Fibroblast of skin of scalp (primary cell): ENCODE measurements around the gene TAS2R1.
"Not testable (repeated sequence)": the region's sequence is repeated elsewhere in the genome, so short reads cannot be mapped to it uniquely, and the experiment has no call there.

Source experiments
- DNase-seq: peaks from one replicate; pipeline ENCODE4 v3.0.0-alpha.2; 2013

Gene TAS2R1

DNA sequence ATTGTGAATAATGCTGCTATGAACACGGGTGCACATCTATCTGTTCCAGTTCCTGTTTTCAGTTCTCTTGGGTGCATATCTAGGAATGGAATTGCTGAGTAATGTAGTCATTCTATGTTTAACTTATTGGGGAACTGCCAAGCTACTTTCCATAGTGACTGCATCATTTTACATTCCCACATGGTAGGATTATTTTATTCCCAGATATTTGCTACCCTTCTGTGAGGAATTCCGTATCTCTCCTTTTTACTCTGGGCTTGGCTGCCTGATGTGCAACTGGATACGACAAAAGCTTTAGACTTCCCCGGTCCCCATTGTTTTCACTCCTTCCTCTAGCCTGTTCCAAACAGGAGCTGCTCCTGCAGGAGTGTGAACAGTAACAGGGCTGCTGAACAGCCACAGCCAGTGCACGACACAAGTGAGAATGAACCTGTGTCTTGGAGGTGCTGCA, 7.2 kb downstream of the TAS2R1 start:
- DNase-seq = peak; percentile 93

DNA sequence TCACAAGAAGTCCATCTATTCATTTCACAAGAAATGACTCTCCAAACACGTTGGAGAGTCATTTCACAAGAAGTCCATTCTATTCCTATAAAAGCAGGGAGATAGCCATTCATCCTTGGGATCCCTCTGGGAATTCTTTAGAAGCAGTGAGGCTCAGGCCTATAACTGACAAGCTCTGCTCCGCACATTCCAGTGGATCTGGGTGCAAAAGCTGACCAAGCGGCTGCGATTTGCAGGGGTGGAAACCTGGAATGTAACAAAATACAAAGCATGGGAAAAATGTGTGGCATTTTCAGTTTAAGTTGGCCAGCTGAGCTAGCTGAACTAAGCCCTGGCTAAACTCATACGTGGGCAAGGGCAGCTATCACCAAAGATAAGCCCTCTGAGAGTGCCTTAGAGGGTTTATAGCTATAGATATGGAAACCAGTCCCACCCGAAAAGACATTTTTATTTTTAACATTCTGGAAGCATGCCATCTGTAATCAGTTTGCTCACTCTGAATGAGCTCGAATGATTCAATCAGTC, 8.7 kb downstream of the TAS2R1 start:
- DNase-seq = peak; percentile 88

DNA sequence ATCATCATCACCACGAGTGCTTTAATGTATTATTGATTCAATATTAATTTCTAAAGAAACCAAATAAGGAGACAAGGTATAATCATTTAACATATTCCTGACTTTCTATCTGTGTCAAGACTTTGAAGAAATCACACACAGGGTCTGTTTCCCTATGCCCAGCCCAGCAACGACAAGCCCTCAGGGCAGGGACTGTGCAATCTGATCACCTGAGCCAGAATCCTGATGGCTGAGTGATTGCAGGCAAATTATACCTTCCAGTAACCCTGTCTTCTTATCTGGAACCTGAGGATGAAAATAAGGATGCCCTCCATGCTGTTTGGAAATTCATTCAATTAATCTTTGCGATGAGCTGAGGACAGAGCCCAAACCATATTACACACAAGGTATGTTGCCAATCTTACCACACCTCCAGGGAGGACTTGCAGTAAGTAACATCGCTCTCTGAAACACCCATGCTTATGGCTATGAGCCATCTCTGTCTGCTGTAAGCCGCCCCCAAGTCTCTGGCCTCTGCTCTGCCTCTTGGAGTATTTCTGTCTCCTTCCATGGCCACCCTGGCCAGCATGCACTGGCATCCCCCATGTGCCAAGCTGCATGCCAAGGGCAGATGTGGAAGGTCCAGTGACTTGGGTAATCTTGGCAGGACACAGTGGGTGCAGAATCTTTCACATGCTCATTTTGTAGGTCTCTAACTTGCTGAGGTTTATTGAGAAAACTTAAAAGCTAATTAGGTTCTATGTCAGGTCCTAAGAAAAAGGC, 10.6 kb downstream of the TAS2R1 start:
- DNase-seq = no peak

DNA sequence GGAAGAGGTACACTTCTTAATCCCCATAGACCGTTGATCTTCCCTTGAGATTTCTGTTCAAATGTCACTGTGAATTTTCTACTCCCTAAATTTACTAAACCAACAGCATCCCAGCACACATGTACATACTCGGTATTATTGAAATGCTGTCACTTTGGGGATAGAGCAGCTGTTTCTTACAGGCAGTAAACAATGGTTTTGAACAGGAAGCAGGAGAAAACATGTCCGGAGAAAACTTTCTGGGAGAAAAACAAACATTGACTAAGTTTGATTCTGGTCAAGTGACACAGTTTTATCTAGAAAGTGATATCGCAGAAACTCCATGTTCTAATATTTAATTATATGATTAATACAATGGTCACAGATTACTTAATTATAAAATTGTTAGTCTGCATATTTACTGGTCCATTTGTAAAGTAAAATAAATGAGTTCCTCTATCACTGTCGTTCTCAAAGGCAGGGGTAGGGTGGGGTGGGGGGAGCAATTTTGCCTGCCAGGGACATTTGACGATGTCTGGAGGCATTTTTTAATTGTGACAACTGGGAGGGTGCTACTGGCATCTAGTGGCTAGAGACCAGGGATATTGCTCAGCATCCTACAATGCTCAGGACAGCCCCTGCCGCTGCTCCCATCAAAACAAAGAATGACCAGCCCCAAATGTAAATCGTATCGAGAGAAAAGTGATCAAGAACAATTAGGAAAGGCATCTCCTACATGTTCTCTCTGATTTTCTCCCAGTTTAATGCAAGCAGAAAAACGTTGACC, 12.2 kb downstream of the TAS2R1 start:
- no peak for DNase-seq

DNA sequence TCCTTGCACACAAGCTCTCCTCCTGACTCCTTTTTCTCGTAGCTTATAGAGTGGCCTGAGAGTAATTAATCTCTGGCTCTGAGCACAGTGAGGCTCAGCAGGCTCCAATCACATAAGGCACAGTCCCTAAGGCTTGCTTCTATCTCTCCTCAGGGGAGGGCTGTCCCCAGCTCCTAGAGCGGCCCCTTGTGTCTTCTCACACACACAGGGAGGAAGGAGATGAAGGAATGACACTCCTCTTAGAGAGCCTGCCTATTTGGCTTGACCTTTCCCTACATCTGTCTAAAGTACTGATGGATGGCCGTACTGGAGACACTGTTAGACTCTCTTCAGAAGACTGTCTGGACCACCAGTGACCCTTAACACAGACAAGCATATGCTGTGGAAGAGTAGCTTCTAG, 12.9 kb downstream of the TAS2R1 start:
- DNase-seq = peak; percentile 53

DNA sequence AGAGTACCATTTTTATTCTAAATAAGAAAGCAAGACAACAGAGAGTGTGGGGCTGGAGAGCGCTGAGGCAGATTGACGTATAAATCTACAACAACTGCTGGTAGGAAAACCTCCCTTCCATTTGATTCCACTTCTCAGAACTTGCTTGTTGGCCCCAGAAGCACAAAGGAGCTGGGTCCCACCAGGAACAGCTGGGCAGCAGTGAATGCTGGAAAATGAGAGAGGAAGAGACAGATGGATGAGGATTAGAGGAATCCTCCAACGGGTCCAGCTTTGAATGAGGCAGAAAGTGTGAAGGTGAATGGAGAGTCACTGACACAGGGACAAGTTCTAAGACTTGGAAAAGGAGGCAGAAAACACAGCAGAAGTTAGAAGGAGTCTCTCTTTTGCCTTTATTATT, 14.8 kb downstream of the TAS2R1 start:
- no peak for DNase-seq

DNA sequence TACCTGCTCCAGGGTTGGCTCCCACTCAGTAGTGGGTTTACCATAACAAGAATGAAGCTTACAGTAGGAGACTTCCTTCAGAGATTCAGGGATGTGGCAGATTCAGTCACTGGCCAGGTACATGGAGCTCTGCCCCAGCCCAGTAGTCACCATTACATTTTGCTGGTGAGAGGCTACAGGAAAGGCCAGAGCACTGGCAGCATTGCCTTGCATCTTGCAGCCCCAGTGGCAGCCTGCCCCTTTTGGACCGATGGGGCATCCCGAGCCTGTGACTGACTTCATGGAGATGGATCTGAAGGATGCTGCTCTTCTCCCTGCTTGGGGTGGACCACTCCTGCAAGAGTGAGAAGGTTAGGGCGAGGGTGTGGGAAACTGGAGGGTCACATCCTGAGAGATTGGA, 16.8 kb downstream of the TAS2R1 start:
- no peak for DNase-seq

DNA sequence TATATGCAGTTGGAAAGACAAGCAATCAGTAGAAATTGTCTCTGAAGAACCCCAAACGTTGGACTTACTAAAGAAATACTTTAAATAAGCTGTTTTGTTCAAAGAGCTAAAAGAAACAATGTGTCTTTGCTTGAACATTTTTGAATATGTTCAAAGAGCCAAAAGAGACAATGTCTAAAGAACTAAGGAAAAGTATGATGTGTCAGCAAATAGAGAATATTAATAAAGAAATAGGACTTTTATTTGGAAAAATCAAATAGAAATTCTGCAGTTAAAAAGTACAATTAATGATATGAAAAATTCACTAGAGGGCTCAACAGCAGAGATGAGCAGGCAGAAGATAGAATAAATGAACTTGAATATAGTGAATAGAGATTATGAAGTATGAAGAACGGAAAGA, 19.2 kb downstream of the TAS2R1 start:
- no peak for DNase-seq

DNA sequence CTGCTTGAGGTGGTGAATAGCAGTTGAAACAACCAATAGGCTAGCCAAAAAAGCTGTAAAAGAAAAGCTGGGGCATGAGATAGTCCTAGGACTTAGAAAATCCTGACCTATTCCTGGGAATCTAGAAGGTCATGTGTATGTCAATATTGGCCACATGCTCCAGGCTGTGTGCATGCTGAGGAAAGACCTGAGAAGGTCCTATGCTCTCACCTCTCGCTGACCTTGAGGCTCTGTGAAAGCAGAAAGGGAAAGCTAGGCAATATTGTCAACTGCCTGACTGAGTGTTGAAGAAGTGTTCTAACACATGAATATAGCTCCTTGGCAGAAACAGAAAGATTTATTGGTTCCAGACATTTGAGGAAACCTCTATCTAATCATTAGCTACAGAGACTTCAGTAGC, 19.8 kb downstream of the TAS2R1 start:
- DNase-seq = no peak

DNA sequence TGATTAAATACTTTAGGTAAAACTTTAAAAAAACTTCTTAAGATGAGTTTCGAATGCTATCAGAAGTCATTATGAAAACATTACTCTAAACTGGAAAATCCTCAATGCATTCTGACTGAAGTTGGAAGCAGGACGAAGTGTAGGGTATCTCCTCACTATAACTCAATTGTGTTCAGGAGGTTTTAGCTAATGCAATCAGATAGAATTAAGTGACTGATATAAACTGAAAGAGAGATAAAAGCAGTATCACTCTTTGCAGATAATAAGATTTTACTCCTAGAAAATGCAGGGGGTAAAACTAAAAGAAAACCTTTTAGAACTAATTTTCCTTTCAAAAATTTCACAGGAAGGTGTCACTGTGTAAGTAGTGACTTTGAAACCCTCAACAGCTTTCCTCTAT, 22.1 kb downstream of the TAS2R1 start:
- DNase-seq = no peak

DNA sequence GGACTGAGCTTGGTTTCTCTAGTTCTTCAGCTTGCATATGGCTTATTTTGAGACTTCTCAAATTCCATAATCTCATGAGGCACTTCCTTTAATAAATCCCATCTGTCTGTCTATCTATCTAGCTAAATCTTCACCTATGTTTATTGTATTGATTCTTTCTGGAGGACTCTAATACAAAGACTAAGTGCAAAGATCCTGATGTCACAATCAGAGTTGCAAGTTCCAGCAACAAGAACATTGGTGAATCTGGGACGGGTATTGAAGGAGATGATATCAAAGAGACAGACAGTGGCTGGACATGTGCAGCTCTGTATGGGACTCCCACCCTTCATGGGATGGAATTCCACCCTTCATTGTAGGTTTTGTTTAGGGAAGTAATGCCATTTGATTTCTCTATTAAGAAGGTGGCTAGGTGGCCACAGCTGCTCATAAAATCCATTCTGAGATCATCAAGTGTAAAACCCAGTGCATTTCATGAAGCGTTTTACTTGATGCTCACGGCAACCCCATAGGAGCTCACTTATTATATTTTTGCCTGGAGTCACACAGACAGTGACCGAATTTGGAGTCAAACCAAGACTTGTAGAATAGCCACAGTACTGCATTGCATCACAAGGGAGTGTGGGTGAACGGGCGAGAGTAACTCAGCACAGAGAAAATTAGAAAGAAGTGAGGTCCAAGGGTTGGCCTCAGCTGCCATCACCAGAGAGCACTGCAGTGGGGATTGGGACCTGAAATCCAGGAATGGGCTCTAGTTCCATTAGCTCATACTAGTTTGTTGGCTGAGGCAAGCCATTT, 24.9 kb downstream of the TAS2R1 start:
- DNase-seq = no peak

DNA sequence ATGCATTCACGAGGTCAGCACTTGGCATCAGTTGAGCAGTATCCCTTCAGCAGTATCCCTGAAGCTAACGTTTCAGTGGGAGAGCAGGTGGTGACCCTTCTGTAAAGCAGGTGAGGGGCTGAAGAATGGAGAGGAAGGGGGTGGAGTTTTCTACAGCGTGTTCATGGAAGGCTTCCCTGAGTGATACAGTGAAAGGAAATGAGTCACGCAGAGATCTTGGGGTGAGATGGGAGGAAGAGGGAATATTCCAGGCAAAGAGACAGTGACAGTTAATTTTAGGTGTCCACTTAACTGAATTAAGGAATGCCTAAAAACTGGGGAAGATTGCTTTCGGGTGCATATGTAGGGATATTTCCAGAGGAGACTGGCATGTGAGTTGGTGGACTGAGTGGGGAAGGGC, 25.7 kb downstream of the TAS2R1 start:
- no peak for DNase-seq

DNA sequence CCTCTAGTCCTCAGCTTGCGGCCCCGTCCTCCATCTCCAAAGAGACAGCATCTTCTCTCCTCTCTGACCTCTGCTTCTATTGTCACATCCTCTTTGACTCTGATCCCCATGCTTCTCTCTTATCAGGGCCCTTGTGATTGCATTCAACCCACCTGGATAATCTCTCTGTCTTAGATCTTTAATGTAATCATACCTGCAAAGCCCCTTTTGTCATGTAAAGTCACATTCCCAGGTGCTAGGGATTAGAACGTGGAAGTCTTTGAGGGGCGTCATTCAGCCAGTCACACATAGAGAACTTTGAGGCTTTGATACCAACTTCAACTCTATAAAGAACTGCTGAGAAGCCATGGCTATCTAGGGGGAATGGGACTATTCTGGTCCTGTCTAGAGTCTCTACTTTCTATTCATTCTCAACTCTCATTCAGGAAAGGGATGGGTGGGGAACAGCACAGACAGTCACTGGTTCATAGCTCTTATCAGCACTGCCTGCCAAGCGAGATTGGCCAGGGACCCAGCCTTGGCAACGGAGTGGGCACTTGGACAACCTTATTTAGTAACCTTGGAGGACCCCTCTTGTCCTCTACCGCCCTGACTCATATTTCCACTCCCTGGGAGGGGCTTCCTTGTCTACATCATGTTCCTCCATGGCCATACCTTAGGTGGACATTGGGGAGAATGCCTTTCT, 29.0 kb downstream of the TAS2R1 start:
- DNase-seq = no peak

DNA sequence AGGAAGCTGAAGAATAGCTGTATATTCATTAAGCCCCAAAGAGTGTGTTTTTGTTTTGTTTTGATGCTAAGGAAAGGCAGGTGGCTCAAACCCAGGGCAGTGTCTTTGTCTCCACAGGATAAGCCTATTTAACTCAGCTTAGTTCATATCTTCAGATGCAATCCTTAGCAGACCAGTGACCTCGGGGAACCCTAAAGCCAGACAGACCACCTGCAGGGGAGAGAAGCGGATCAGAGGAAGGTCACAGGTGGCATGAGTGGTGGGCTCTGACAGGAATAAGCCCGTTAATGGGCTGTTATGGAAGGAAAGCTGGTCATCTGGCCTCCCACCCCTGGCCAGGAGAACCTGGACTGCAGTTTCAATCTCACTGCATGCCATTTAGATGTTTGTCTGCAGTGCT, 30.8 kb downstream of the TAS2R1 start:
- DNase-seq = no peak

DNA sequence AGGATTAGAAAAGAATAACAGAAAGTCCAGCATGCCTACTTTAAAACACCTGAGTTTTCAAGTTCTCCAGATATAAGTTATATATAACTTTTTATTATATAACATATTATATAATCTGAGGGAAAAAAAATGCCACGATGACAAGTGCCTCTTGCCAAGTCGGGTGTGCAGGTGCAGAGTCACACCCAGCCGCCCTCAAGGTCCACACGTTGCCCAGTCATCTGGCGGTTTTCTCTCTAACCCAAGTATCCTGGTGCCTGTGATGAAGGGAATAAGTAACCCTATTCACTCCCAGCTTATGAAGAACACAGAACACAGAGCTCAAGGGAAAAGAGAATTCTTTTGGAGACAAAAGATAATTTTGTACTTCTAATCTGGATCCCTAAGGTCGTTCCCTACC, 31.8 kb downstream of the TAS2R1 start:
- not testable (repeated sequence) for DNase-seq

DNA sequence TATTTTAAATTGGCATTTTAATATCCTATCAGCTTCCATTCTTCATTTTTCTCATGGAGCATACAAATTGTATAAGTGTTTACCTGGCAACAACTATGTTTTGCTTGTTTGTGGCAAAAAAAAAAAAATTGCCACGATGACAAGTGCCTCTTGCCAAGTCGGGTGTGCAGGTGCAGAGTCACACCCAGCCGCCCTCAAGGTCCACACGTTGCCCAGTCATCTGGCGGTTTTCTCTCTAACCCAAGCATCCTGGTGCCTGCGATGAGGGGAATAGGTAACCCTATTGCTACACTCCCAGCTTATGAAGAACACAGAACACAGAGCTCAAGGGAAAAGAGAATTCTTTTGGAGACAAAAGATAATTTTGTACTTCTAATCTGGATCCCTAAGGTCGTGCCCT, 32.8 kb downstream of the TAS2R1 start:
- DNase-seq = not testable (repeated sequence)

DNA sequence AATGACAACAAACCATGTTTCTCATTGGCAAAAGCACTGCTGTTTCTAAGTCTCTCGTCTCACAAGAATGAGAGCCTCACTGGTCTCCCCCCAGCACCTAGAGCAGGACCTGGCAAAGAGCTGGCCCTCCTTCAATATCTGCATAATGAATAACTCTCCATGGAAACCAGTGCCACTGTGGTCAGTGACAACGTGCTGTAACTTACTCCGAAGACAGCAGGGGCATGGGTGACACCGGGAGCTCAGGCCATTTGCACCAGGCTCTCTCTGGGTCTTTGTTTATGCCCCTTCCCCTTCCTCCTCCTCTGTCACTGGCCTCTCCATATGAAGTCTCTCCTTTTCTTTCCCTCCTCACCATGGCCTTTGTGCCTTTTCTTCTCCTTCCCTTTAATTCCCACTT, 33.3 kb downstream of the TAS2R1 start:
- DNase-seq = no peak

DNA sequence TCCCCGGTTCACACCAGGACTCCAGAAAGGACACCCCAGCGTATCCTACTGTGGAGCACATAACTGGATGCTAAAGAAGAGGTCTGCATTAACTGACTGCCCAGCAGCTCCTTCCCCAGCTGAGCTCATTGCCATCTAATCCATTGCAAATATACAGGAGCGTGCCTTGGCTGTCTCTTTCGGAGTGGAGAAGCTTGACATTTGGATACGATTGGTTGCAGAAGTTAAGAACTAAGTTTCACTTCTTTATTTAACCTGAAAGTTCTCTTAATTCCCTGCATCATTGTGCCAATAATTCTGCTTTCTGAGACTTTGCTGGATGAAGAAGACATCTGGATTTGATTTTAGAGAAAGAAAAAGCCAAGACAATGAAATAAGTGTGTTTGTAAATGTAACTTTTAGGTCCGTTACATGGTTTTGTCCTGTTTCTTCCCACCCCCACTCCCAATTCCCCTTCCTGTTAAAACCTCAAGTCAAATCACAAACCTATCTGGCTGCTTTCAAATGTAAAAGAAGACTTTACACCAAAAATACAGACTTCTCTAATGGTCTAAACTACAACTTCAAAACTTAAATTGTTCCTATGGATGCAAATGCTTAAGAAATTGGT, 33.9 kb downstream of the TAS2R1 start:
- DNase-seq = peak; percentile 22

DNA sequence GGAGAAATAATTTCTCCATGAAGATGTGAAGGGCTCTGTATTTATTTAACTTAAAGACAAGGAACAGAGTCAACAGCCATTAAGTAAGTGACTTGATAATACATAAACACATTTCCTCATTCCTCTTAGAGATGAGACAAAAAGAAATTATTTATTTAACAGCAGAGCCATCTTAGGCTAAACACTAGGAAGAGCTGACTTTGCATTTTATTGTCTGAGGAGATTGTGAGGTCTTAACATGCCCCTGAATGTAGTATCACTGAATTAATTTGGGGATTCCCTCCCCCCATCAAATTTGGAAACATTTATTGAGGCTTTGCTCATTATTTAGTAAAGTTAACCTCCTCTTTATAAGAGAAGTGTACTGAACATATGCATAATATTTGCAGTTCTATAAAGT, 35.2 kb downstream of the TAS2R1 start:
- no peak for DNase-seq

DNA sequence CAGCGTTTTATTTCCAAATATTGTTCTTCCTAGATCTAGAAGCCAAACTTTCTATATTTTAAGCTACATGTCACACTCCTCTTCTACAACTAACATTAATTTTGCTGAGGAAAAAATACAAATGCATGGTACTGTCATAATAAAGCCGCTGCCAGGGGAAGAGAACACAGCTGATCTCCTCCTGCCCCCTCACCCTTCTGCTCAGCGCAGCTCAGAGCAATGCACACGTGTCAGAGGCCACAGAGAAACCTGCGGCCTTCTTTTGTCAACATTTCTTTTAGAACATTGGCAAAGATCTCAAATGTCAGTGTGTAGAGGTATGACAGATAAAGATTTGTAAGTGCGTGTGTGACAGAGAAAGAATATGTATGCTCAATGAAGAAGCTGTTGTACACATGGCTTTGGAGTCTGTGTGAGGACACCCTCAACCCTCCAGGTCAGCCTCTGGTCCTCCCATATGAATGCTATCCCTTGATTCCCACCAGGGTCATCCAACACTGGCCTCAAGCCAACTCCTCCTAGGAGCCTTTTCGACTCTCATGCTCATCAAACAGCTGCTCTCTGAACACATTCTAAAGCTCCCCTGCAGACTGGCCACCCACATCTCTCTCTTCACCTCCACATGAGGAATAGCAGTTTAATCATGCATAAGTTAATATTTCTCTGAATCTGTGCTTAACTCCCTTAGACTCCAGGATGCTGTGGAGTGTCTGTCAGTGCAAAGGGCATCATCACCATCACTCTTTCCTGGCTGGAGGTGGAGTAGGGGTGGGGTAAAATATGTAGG, 40.9 kb downstream of the TAS2R1 start:
- DNase-seq = no peak

DNA sequence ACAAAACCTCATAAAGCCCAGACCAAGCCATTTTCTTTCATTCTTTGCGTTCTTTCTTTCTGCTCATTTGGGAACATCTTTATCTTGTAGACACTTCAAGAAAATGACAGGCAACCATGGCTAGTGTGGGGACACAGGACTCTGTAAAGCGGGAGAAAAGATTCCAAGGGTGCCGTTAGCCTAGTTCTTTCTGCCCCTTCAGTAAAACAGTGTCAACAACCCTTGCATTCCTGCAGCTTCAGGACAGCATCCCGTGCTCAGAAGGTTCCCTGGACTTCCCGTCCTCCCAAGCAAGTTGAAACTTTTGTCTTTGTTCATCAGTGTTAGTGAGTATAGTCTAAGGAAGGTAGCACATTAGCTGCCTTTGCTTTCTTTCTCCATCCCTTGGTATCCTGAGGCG, 41.9 kb downstream of the TAS2R1 start:
- DNase-seq = no peak
